HG02759 (cell line): ENCODE data around the gene OVCH2.
"Not testable (repeated sequence)": the region's sequence is repeated elsewhere in the genome, so short reads cannot be mapped to it uniquely, and the experiment has no call there.

Source experiments
- ATAC-seq: cut with Tn5 transposase; IDR thresholded peaks from one replicate; pipeline ENCODE4 v1.9.1; 2021; ENCODE audit warnings: mild to moderate bottlenecking, moderate library complexity; ENCODE audit not compliant: unreplicated experiment

The OVCH2 gene

GRCh38 chr11:7672276-7672959 is 33.9 kb downstream of the OVCH2 start:
- no peak for ATAC-seq

GRCh38 chr11:7671347-7672215 is 34.7 kb downstream of the OVCH2 start:
- ATAC-seq: peak; percentile 74

DNA sequence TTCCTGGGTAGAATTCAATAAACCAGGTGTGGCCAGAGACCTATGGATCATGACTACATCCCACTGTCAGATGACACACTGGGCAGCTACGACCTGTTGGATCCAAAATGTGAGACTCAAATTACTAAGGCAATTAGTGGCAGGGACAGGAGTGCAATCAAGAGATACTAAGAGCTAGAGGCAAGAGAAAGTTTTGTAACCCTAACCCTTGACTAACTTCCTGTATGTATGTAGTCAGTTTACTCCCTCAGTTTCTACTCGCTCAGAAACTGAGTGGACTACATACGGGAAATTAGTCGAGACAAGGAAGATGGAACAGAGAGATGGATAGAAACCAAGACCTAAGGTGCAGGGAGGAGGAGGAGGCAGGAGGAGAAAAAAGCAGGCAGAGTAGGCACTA is 35.6 kb downstream of the OVCH2 start:
- no peak for ATAC-seq

GRCh38 chr11:7668911-7669310 is 37.4 kb downstream of the OVCH2 start:
- ATAC-seq: no peak

- no peak for ATAC-seq
Measured at GRCh38 chr11:7668464-7668863, 37.8 kb downstream of the OVCH2 start.

- ATAC-seq: no peak
Measured at GRCh38 chr11:7667460-7667859, 38.8 kb downstream of the OVCH2 start.

GRCh38 chr11:7666292-7666866 is 39.9 kb downstream of the OVCH2 start:
- ATAC-seq: no peak

DNA sequence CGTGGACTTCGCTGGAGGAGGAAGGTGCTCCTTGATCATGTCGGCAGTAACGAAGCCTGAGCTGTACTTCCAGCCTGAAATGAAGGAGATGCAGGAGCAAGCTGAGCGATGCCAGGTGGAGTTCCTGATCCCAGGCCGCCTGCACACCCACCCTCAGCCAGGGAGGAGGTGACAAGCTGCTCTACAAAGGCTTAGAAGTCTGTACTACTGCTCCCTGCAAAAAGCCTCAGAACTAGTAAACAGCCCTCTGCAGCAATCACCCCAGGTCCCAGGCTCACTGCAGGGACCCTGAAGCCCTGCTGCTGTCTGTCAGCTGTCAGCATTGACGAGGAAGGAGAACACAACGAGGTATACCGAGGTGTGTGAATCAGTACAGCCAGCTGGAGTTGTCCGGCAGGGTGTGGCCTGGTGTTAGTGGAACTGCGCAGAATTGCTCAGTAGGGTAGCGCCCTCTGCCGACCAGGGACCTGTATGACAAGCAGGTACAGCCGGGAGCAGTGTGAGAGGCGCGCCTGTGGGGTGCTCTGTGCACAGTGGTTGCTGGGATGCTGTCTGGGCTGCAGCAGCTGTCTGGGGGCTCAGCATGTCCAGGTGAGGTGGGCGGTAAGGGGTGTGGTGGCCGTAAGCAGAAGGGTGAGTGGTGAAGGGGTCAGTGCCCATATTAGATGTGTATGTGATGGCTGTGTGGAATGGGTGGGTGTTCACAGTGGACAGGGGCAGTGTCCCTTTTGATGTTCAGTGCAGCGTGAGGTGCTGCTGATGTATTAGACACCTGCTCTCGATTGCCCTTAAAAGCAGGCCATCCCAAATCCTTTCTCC is 40.6 kb downstream of the OVCH2 start:
- ATAC-seq: peak; percentile 100

DNA sequence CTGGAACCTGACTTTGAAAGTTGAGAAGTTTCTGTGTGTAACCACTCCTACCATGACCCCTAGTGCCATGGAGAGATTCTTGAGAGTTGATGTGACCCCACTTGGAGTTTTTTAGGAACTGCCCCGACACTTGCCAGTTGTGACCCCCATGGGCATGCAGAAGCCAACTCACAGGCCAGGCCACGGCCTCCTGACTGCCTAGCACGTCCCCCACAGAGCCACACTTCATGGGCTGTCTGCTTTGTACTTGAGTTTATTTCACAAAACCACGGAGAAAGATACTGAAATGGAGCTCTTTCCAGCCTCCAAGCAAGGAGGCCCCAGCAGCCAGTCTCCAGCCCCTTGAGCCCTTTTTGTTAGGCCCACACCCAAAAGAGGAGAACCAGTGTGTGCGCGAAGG is 41.4 kb downstream of the OVCH2 start:
- ATAC-seq: no peak

GRCh38 chr11:7663531-7663930 is 42.7 kb downstream of the OVCH2 start:
- ATAC-seq: not testable (repeated sequence)

GRCh38 chr11:7657306-7658025 is 48.8 kb downstream of the OVCH2 start:
- peak; percentile 61 for ATAC-seq

DNA sequence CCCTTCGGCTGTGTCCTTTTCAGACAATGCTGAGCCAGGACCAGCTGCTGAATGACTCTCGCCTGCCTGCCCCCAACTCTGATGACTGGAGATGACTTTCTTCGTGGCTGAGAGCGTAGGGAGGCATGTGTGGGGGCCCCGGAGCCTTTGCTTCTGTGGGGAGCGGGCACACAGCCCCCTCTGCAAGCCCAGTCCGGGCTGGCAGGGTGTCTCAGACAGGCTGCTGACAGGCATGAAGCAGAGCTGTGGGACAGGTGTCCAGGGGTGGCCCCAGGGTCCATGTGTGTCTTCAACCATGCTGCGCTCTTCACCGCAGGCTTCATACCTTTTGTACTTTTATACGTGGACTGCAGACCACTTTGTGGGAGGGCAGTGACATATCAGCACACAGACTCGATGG is 49.6 kb downstream of the OVCH2 start:
- no peak for ATAC-seq

DNA sequence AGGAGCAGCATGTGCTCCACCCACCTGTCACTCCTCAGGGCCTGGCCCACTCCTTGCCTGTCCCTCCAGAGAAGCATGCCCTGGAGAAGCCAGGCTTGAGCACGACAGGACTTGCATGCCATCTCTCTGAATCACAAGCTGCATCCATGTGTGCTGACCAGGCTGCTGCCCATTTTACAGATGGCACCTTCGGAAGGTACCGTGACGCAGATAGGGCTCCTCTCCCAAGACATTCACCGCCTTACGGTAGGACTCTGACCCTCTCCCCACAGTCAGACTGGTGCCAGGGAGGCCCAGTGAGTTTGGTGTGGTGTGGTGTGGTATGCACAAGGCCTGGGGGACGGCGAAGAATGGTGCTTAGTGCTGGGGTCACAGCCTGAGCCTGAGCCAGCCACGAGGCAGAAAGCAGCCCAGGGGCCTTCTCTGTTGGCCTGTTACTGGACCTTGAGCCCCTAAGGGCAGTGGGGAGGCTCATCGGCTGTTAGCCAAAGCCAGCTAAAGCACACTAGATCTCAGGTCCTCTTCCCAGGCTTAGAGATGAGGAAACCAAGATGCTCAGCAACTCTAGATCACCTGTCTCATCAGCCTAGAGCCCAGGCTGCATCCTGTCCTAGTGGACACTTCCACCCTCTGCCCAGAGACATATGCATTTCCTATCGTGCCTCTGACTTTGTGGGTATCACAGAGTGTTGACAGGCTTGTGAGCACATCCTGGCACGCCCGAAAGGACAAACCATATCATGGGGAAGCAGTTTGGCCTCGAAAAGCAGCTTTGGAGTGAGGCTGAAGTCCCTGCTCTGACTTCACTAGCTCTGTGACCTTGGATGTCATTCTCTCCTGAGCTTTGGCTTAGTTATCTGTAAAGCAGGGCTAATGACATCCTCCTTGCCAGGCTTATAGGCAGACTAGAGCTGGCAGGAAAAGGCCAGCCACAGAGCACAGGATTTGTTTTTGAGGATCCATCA is 50.7 kb downstream of the OVCH2 start:
- no peak for ATAC-seq

GRCh38 chr11:7654195-7654705 is 52.0 kb downstream of the OVCH2 start:
- no peak for ATAC-seq

DNA sequence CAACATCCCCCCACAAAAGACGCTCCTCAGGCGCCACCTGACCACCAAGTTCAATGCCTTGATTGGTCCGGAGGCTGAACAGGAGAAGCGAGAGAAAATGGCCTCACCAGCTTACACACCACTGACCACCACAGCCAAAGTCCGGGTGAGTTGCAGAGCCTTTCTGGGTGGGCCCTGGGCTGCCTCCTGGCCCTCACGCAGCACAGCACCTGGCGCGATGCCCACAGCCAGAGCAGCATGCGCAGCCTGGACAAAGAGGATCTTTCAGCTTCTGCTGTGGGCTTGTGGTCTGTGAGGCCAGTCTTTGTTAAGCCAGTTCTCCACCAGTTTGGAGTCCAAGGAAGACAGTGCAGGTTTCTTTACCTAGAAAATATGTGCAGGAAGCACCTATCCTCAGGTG is 54.6 kb downstream of the OVCH2 start:
- ATAC-seq: no peak

- ATAC-seq: no peak
Measured at GRCh38 chr11:7651140-7651551, 55.1 kb downstream of the OVCH2 start.

DNA sequence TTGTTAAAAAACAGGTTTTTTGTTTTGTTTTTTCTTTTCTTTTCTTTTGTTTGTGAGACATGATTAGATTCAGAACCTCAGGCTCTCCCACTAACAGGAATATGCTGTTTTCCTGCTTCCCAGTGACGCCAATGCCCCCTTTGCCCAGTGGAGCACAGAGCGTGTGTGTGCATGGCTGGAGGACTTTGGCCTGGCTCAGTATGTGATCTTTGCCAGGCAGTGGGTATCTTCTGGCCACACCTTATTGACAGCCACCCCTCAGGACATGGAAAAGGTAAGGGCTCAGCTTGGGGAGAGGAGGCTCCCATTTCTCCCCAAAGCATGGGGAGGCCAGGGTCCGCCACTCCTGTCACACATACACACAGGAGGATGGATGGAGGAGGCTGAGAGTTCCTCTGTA is 58.0 kb downstream of the OVCH2 start:
- ATAC-seq: no peak

DNA sequence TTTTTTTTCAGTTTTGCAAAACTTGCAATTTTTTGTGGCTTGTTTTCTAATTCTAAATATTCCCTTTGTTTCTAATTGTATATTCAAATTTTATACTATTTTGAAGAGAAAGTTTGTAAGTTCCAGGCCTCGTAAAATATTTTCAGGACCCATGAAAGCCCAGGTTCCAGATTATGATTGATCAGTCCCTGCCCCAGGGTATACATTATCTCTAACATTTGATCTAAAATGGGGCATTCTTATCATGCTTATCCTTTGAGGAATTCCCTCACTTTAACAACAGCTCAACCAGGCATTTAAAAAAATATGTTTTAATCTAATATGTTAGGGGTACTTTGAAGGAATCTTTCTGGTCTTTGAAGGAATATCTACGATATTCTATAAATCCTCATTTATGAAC is 59.4 kb downstream of the OVCH2 start:
- ATAC-seq: no peak

DNA sequence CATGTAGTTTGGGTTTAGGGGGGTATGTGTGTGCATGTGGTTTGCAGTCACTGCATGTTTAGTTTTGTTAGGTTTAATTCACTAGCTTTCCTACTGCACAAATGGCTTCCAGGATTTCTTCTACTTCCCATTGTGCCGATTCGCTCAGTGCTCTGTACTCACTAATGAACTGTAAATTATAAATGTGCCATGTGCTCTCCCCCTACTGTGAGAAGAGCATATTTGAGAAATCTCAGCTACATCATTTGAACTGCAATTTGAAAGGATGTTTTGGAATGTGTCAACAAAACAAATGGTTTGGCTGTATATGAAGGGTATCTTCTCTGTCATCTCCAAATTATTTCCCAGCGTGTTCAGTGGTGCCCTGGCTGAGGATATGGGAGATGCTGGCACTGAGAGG is 61.1 kb downstream of the OVCH2 start:
- ATAC-seq: no peak
